Endometrial microvascular endothelial cells (primary cell): Measurements from ENCODE around the gene PSMD3. TPM values are rescaled to one million over a fixed set of nuclear protein-coding genes. Genes with fewer than 3 reads are reported as not detected.
"Not testable (repeated sequence)": the region's sequence is repeated elsewhere in the genome, so short reads cannot be mapped to it uniquely, and the experiment has no call there.

Experiments used
- in situ Hi-C: cut with HindIII; loops from 2 replicates; pipeline ENCODE4 v1.10.0; 2017; ENCODE audit warnings: low sequenced_read_pairs, low pct_unique_long_range_greater_than_20kb; ENCODE audit errors: inconsistent ontology term
- total RNA-seq: library from RNA; depleted of rRNA; stranded (reverse); fragments of >200 nt; gene quantifications from one replicate; pipeline ENCODE4 v1.2.3, GENCODE V29; 2015; ENCODE audit errors: inconsistent ontology term

The PSMD3 gene
- 212 TPM for total RNA-seq

GRCh38 chr17:39980351-39981206 is at the start of gene PSMD3:
TSS of gene PSMD3 (plus strand) at chr17:39980807. CDS start at chr17:39980971, 164 bp downstream.
- in situ Hi-C loops: no loop called here

GRCh38 chr17:39933912-39934311 is 46.7 kb upstream of the PSMD3 start:
- in situ Hi-C loops: no loop called here

- in situ Hi-C loops: no loop called here
Observed at GRCh38 chr17:39934324-39934723, 46.3 kb upstream of the PSMD3 start.

- in situ Hi-C loops: no loop called here
Observed at GRCh38 chr17:39935909-39936308, 44.7 kb upstream of the PSMD3 start.

GRCh38 chr17:39937447-39937846 is 43.2 kb upstream of the PSMD3 start:
- in situ Hi-C loops: no loop called here

GRCh38 chr17:39938140-39938869 is 42.3 kb upstream of the PSMD3 start:
- in situ Hi-C loops: no loop called here

- in situ Hi-C loops: no loop called here
Observed at GRCh38 chr17:39939106-39939505, 41.5 kb upstream of the PSMD3 start.

GRCh38 chr17:39939588-39940419 is 40.8 kb upstream of the PSMD3 start:
- in situ Hi-C loops: no loop called here

- in situ Hi-C loops: no loop called here
Observed at GRCh38 chr17:39943702-39944392, 36.8 kb upstream of the PSMD3 start.

- in situ Hi-C loops: no loop called here
Observed at GRCh38 chr17:39944393-39944711, 36.3 kb upstream of the PSMD3 start.

GRCh38 chr17:39946551-39947330 is 33.9 kb upstream of the PSMD3 start:
- in situ Hi-C loops: no loop called here

- in situ Hi-C loops: not testable (repeated sequence)
Observed at GRCh38 chr17:39948489-39948828, 32.1 kb upstream of the PSMD3 start.

- in situ Hi-C loops: no loop called here
Observed at GRCh38 chr17:39949028-39949427, 31.6 kb upstream of the PSMD3 start.

GRCh38 chr17:39950871-39951348 is 29.7 kb upstream of the PSMD3 start:
- in situ Hi-C loops: no loop called here

GRCh38 chr17:39951924-39952679 is 28.5 kb upstream of the PSMD3 start:
- in situ Hi-C loops: no loop called here

- in situ Hi-C loops: no loop called here
Observed at GRCh38 chr17:39952680-39953470, 27.7 kb upstream of the PSMD3 start.

- in situ Hi-C loops: no loop called here
Observed at GRCh38 chr17:39953471-39953888, 27.1 kb upstream of the PSMD3 start.
